Liver (tissue), 9 donors: Measurements from ENCODE around the gene C9orf50. TPM values are rescaled to one million over a fixed set of nuclear protein-coding genes. Genes with fewer than 3 reads are reported as not detected.

Experiments used
- DNase-seq: peaks from one replicate; pipeline ENCODE4 v3.0.0-alpha.2; 2017; ENCODE audit warnings: low spot score
- H3K27ac ChIP-seq, 2 donors: one replicate each; pipeline ENCODE4 v1.7.0; 2013; ENCODE audit warnings: inconsistent platforms in 2 of 2, low read length in 2 of 2, control low read depth in 1 of 2, low read depth in 1 of 2, mild to moderate bottlenecking in 1 of 2
- H3K27me3 ChIP-seq, 4 donors: one replicate each; pipeline versions ENCODE4 v1.6.1 to v1.7.0; 2013; ENCODE audit warnings: low read length in 3 of 4, inconsistent platforms in 1 of 4, mild to moderate bottlenecking in 1 of 4, moderate library complexity in 1 of 4; ENCODE audit not compliant: control insufficient read depth in 4 of 4, insufficient read depth in 4 of 4
- H3K36me3 ChIP-seq, 4 donors: one replicate each; pipeline versions ENCODE4 v1.6.1 to v1.7.0; 2013; ENCODE audit warnings: low read length in 3 of 4, mild to moderate bottlenecking in 3 of 4, low read depth in 1 of 4, moderate library complexity in 1 of 4; ENCODE audit not compliant: control insufficient read depth in 4 of 4, insufficient read depth in 3 of 4
- H3K4me1 ChIP-seq, 4 donors: one replicate each; pipeline versions ENCODE4 v1.6.1 to v1.7.0; 2013; ENCODE audit warnings: low read length in 3 of 4, mild to moderate bottlenecking in 3 of 4, moderate library complexity in 1 of 4; ENCODE audit not compliant: control insufficient read depth in 4 of 4, insufficient read depth in 4 of 4
- H3K4me3 ChIP-seq, 3 donors: one replicate each; pipeline versions ENCODE4 v1.6.1 to v1.7.0; 2013; ENCODE audit warnings: low read length in 3 of 3, control low read depth in 1 of 3, low read depth in 1 of 3, mild to moderate bottlenecking in 1 of 3
- H3K9ac ChIP-seq, 2 donors: one replicate each; pipeline ENCODE4 v1.7.0; 2013; ENCODE audit warnings: low read length in 2 of 2, mild to moderate bottlenecking in 2 of 2, moderate library complexity in 2 of 2, control low read depth in 1 of 2, low read depth in 1 of 2
- H3K9me3 ChIP-seq, 4 donors: one replicate each; pipeline versions ENCODE4 v1.6.1 to v1.7.0; 2013; ENCODE audit warnings: low read length in 3 of 4; ENCODE audit not compliant: control insufficient read depth in 4 of 4
- CTCF ChIP-seq: fragments of 150-350 bp; IDR thresholded peaks from 2 replicates; pipeline ENCODE4 v1.5.1; 2017; ENCODE audit warnings: improper control_type of control experiment, low read depth, low read length; ENCODE audit not compliant: missing input control
- EGR1 ChIP-seq, 2 donors: IDR thresholded peaks; 2 replicates each; pipeline ENCODE4 v1.6.1; 2016 to 2018; ENCODE audit warnings: antibody characterized with exemption in 2 of 2, low read depth in 2 of 2
- FOXA1 ChIP-seq: IDR thresholded peaks from 2 replicates; pipeline ENCODE4 v1.6.1; 2016; ENCODE audit warnings: antibody characterized with exemption
- FOXA2 ChIP-seq: IDR thresholded peaks from 2 replicates; pipeline ENCODE4 v1.6.1; 2016; ENCODE audit warnings: antibody characterized with exemption
- HNF4A ChIP-seq, 2 donors: conservative IDR thresholded peaks; 2 replicates each; pipeline ENCODE4 v1.6.1; 2016; ENCODE audit warnings: antibody characterized with exemption in 2 of 2, mild to moderate bottlenecking in 2 of 2
- HNF4G ChIP-seq: IDR thresholded peaks from 2 replicates; pipeline ENCODE4 v1.6.1; 2016; ENCODE audit warnings: antibody characterized with exemption
- JUND ChIP-seq, 2 donors: IDR thresholded peaks; 2 replicates each; pipeline ENCODE4 v1.6.1; 2016; ENCODE audit warnings: antibody characterized with exemption in 2 of 2
- NR2F2 ChIP-seq: IDR thresholded peaks from 2 replicates; pipeline ENCODE4 v1.6.1; 2016; ENCODE audit warnings: antibody characterized with exemption
- RAD21 ChIP-seq, 2 donors: IDR thresholded peaks; 2 replicates each; pipeline ENCODE4 v1.6.1; 2016; ENCODE audit warnings: antibody characterized with exemption in 2 of 2, mild to moderate bottlenecking in 2 of 2
- REST ChIP-seq: IDR thresholded peaks from 2 replicates; pipeline ENCODE4 v1.6.1; 2016; ENCODE audit warnings: antibody characterized with exemption, mild to moderate bottlenecking
- RXRA ChIP-seq, 2 donors: IDR thresholded peaks; 2 replicates each; pipeline ENCODE4 v1.6.1; 2017 to 2018; ENCODE audit warnings: antibody characterized with exemption in 2 of 2, mild to moderate bottlenecking in 1 of 2
- YY1 ChIP-seq: IDR thresholded peaks from 2 replicates; pipeline ENCODE4 v1.6.1; 2016; ENCODE audit warnings: antibody characterized with exemption, mild to moderate bottlenecking
- ZBTB33 ChIP-seq: IDR thresholded peaks from 2 replicates; pipeline ENCODE4 v1.6.1; 2016; ENCODE audit warnings: antibody characterized with exemption
- WGBS: extraction: QIAGEN DNeasy Blood & Tissue Kit; methylation state at CpG from one replicate; pipeline ENCODE4 v1.1.7; 2013; 5-methylcytosine and 5-hydroxymethylcytosine counted together
- polyA plus RNA-seq, 2 donors: library from polyadenylated mRNA; stranded (reverse) in 1 of 2; unstranded in 1 of 2; fragments of 200-250 nt in 1 of 2; fragments of >200 nt in 1 of 2; fragmentation: Nextera tagmentation in 1 of 2; extraction: Ambion mirVana in 1 of 2; gene quantifications; one replicate each; pipeline versions ENCODE4 v1.2.1 to v1.2.3, GENCODE V29; 2013 to 2015
- total RNA-seq, 2 donors: library from RNA; depleted of rRNA; stranded (reverse); fragments of >200 nt; gene quantifications; one replicate each; pipeline ENCODE4 v1.2.3, GENCODE V29; 2014
- TF ChIP-seq, protein P1 (sequence below): IDR thresholded peaks from 2 replicates; pipeline ENCODE4 v1.6.1; 2016; ENCODE audit warnings: antibody characterized with exemption
- TF ChIP-seq, protein P2 (sequence below): IDR thresholded peaks from 2 replicates; pipeline ENCODE4 v1.6.1; 2016; ENCODE audit warnings: antibody characterized with exemption
- donor health status: healthy.
- donor health status: healthy.
- donor health status: healthy.
- donor health status: healthy.
- donor health status: healthy.

The C9orf50 gene
- total and polyA plus RNA-seq, 4 donors = 0.23 TPM; not detected in 3

DNA sequence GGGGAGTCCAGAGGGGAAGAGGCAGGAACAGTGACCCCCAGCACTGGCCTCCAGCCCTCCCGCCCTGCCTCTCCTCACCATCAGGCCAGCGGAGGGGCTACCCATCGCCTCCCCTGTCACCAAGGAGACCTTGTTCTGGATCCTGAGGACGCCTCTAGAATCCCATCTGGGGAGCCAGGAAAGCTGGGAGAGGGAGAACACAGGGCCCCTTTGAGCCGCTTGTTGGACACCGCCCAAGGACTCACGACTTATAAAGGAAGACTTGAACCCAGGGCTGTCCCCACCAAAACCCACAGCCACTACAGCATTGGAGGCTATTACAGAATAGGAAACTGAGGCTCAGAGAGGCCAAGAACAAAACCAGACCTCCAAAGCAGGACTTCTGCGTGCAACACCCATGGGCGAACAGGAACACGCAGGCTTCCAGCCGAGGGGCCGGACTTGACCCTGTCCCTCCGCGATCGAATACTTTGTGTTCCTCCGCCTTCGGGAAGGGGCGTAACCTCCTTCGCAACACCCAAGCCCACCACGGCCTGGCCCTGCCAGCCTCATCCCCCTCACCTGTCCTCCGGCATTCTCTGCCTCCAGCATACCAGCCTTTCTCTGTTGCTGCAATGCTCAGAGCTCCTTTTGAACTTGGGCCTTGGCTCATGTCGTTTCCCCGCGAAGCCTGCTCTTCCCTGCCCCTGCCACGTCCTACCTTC, 54.2 kb downstream of the C9orf50 start (continued):
- TF ChIP-seq, protein P1, sequence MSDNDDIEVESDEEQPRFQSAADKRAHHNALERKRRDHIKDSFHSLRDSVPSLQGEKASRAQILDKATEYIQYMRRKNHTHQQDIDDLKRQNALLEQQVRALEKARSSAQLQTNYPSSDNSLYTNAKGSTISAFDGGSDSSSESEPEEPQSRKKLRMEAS = no peak
- TF ChIP-seq FOXA1 = no peak
- TF ChIP-seq NR2F2 = no peak
- TF ChIP-seq HNF4G = no peak
- TF ChIP-seq FOXA2 = no peak
- no peak for TF ChIP-seq JUND (IDR thresholded peaks at IDR 0.05)

DNA sequence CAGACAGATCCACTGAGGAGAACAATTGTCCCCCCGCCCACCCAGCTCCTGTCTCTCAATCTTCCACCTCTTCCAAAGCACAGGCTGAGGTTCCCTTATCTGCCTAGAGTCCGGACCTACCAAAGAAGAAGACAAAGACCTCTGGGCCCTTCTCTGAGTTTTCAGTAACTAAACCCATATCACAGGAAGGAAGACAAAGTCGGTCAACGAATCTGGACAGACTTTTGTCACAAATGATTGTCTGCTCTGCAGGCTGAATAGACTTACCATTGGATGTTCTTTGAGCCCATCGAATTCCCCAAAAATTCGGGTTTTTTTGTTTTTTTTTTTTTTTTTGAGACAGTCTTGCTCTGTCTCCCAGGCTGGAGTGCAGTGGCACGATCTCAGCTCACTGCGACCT, 58.0 kb downstream of the C9orf50 start:
- Histone ChIP-seq H3K4me1 (peaks cover 22 to 45% (median 34%) of the 10 kb centered on the region in 4 donors), H3K27ac (no peak overlapping the region), H3K9ac (no peak overlapping the region), H3K4me3 (no peak overlapping the region), H3K36me3 (no peaks in the 10 kb centered on the region), H3K27me3 (no peaks in the 10 kb centered on the region), H3K9me3 (no peaks in the 10 kb centered on the region)
- 84% methylated on average over 8 of the region's 8 CpGs for WGBS
- TF ChIP-seq NR2F2 (no peak), FOXA1 (no peak), EGR1 (IDR thresholded peaks at IDR 0.05; ENCODE audit: low read depth in 2 of 2) (no peak), RXRA (IDR thresholded peaks at IDR 0.05) (no peak), CTCF (no peak), JUND (IDR thresholded peaks at IDR 0.05) (no peak), YY1 (no peak), ZBTB33 (no peak), REST (no peak), HNF4G (no peak), HNF4A (conservative IDR thresholded peaks at IDR 0.05) (no peak), RAD21 (IDR thresholded peaks at IDR 0.05) (no peak), FOXA2 (no peak)
- TF ChIP-seq, protein P2, sequence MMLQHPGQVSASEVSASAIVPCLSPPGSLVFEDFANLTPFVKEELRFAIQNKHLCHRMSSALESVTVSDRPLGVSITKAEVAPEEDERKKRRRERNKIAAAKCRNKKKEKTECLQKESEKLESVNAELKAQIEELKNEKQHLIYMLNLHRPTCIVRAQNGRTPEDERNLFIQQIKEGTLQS = no peak
- DNase-seq = no peak
